HL-60/S4 treated with retinoic acid at 250 ng/mL for 4 days and 3 days (cell line): ENCODE data around the gene CYBRD1.
"Not testable (repeated sequence)": the region's sequence is repeated elsewhere in the genome, so short reads cannot be mapped to it uniquely, and the experiment has no call there.

ENCODE experiments used
- in situ Hi-C: fragments of 300-500 bp; cut with MboI; formaldehyde crosslinking; loops from 2 replicates; pipeline ENCODE4 v1.7.0; 2022; ENCODE audit warnings: low sequenced_read_pairs

The CYBRD1 gene

GRCh38 chr2:171522052-171522787 lies at the start of gene CYBRD1:
TSS of gene CYBRD1 (plus strand) at chr2:171522474. CDS start at chr2:171522546, 72 bp downstream.
- in situ Hi-C loops: no loop called here

- in situ Hi-C loops: no loop called here
Measured at GRCh38 chr2:171475979-171476378, 46.3 kb upstream of the CYBRD1 start.

- in situ Hi-C loops: no loop called here
Measured at GRCh38 chr2:171478345-171478744, 43.9 kb upstream of the CYBRD1 start.

GRCh38 chr2:171479154-171479814 lies 43.0 kb upstream of the CYBRD1 start:
- in situ Hi-C loops: no loop called here

GRCh38 chr2:171480908-171481307 lies 41.4 kb upstream of the CYBRD1 start:
- in situ Hi-C loops: no loop called here

- in situ Hi-C loops: no loop called here
Measured at GRCh38 chr2:171482308-171482707, 40.0 kb upstream of the CYBRD1 start.

- in situ Hi-C loops: no loop called here
Measured at GRCh38 chr2:171482877-171483276, 39.4 kb upstream of the CYBRD1 start.

- in situ Hi-C loops: no loop called here
Measured at GRCh38 chr2:171483793-171484192, 38.5 kb upstream of the CYBRD1 start.

- in situ Hi-C loops: no loop called here
Measured at GRCh38 chr2:171485116-171485515, 37.2 kb upstream of the CYBRD1 start.

- in situ Hi-C loops: no loop called here
Measured at GRCh38 chr2:171487201-171487600, 35.1 kb upstream of the CYBRD1 start.

- in situ Hi-C loops: no loop called here
Measured at GRCh38 chr2:171487803-171488259, 34.4 kb upstream of the CYBRD1 start.

GRCh38 chr2:171490577-171490976 lies 31.7 kb upstream of the CYBRD1 start:
- in situ Hi-C loops: no loop called here

- in situ Hi-C loops: no loop called here
Measured at GRCh38 chr2:171491292-171491691, 31.0 kb upstream of the CYBRD1 start.

- in situ Hi-C loops: no loop called here
Measured at GRCh38 chr2:171492664-171493063, 29.6 kb upstream of the CYBRD1 start.

GRCh38 chr2:171497664-171498063 lies 24.6 kb upstream of the CYBRD1 start:
- in situ Hi-C loops: not testable (repeated sequence)

GRCh38 chr2:171505374-171505773 lies 16.9 kb upstream of the CYBRD1 start:
- in situ Hi-C loops: no loop called here

- in situ Hi-C loops: no loop called here
Measured at GRCh38 chr2:171509945-171510731, 12.1 kb upstream of the CYBRD1 start.

- in situ Hi-C loops: no loop called here
Measured at GRCh38 chr2:171512014-171512413, 10.3 kb upstream of the CYBRD1 start.

GRCh38 chr2:171512683-171513195 lies 9.5 kb upstream of the CYBRD1 start:
- in situ Hi-C loops: no loop called here

GRCh38 chr2:171513719-171514160 lies 8.5 kb upstream of the CYBRD1 start:
- in situ Hi-C loops: no loop called here

- in situ Hi-C loops: no loop called here
Measured at GRCh38 chr2:171514908-171515582, 7.2 kb upstream of the CYBRD1 start.
